ENCODE data around the gene PRKRA. TPM values are rescaled to one million over a fixed set of nuclear protein-coding genes. Genes with fewer than 3 reads are reported as not detected.

Gene PRKRA
- total and polyA plus RNA-seq, 9 of the 15 experiments (the other 6 are each of a cell fraction or from before 2014, with no cell fraction given): 14.1 to 78.1 (median 52.3) TPM

- DNase-seq (ENCODE audit: extremely low read depth in 1 of 4, low spot score in 3 of 4) (no peak), FAIRE-seq (no peak), ATAC-seq (no peak)
- Histone ChIP-seq H3K27me3 (ENCODE audit: control insufficient read depth in 2 of 2, insufficient read depth in 2 of 2, low read length in 2 of 2) (no peaks in the 10 kb centered on the region), H4K20me1 (replicated peaks; ENCODE audit: control insufficient read depth, insufficient read depth, low read length) (no peaks in the 10 kb centered on the region), H3K36me3 (ENCODE audit: control insufficient read depth, insufficient read depth, low read length) (peaks cover 38% of the 10 kb centered on the region; the same call in 2 of the 3 replicates), H3K79me2 (ENCODE audit: control insufficient read depth, insufficient read depth, low read length) (no peaks in the 10 kb centered on the region), H3K27ac (ENCODE audit: extremely low read depth, low read depth, low read length) (no peak overlapping the region), H2AFZ (ENCODE audit: low read depth, low read length) (no peak overlapping the region), H3K9me1 (ENCODE audit: control insufficient read depth, insufficient read depth, low read length) (no peaks in the 10 kb centered on the region), H3K4me3 (no peak overlapping the region), H3K4me2 (ENCODE audit: insufficient read depth, low read length) (no peak overlapping the region), H3K9me3 (replicated peaks; ENCODE audit: control insufficient read depth, insufficient read depth, low read depth, low read length) (no peaks in the 10 kb centered on the region), H3K9ac (ENCODE audit: insufficient read depth in 1 of 2, low read depth in 2 of 2, low read length in 2 of 2) (no peak overlapping the region), H3K4me1 (replicated peaks in 1 of 2; ENCODE audit: control insufficient read depth in 2 of 2, insufficient read depth in 2 of 2, low read length in 2 of 2) (peaks cover 18 to 23% of the 10 kb centered on the region in 2 experiments)
- in situ Hi-C loops (cut with MboI) (no loop called here), intact Hi-C loops (cut with micrococcal nuclease) (no loop called here)
- POLR2A ChIA-PET: interaction anchor here (0.7 to 2.1 kb wide), 3 partner anchors 11 to 367 kb away, joined by 3 to 7 read pairs (median 3); no protein-coding TSS in a partner anchor
- no TSS peak for BruUV-seq (replicated peaks)
- 92% methylated on average over 3 of the region's 3 CpGs for WGBS (ENCODE audit: insufficient coverage, low coverage, missing lambda C conversion rate)
- CTCF ChIA-PET (ENCODE audit: low intra/inter-chr PET ratio): no interaction called here
- TF ChIP-seq FOSL1 (tag; conservative IDR thresholded peaks at IDR 0.05): 0 out of 2 replicates have a peak, but pooled peaks have one; percentile 28
- TF ChIP-seq, protein P1, sequence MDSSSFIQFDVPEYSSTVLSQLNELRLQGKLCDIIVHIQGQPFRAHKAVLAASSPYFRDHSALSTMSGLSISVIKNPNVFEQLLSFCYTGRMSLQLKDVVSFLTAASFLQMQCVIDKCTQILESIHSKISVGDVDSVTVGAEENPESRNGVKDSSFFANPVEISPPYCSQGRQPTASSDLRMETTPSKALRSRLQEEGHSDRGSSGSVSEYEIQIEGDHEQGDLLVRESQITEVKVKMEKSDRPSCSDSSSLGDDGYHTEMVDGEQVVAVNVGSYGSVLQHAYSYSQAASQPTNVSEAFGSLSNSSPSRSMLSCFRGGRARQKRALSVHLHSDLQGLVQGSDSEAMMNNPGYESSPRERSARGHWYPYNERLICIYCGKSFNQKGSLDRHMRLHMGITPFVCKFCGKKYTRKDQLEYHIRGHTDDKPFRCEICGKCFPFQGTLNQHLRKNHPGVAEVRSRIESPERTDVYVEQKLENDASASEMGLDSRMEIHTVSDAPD (CRISPR knock-in tag; IDR thresholded peaks at IDR 0.05): no peak
These were observed 24.6 kb downstream of the PRKRA start for GRCh38 chr2:178426388-178426787.

GRCh38 chr2:178425255-178425827 is 25.6 kb downstream of the PRKRA start:
- Histone ChIP-seq H3K9ac (ENCODE audit: insufficient read depth in 1 of 2, low read depth in 2 of 2, low read length in 2 of 2) (no peak overlapping the region), H3K4me3 (no peak overlapping the region), H2AFZ (ENCODE audit: low read depth, low read length) (no peak overlapping the region), H3K4me2 (ENCODE audit: insufficient read depth, low read length) (no peak overlapping the region), H4K20me1 (replicated peaks; ENCODE audit: control insufficient read depth, insufficient read depth, low read length) (no peaks in the 10 kb centered on the region), H3K79me2 (ENCODE audit: control insufficient read depth, insufficient read depth, low read length) (no peaks in the 10 kb centered on the region), H3K27ac (ENCODE audit: extremely low read depth, low read depth, low read length) (no peak overlapping the region), H3K9me3 (replicated peaks; ENCODE audit: control insufficient read depth, insufficient read depth, low read depth, low read length) (no peaks in the 10 kb centered on the region), H3K27me3 (ENCODE audit: control insufficient read depth in 2 of 2, insufficient read depth in 2 of 2, low read length in 2 of 2) (no peaks in the 10 kb centered on the region), H3K4me1 (replicated peaks in 1 of 2; ENCODE audit: control insufficient read depth in 2 of 2, insufficient read depth in 2 of 2, low read length in 2 of 2) (peaks cover 18 to 23% of the 10 kb centered on the region in 2 experiments), H3K36me3 (ENCODE audit: control insufficient read depth, insufficient read depth, low read length) (peaks cover 29% of the 10 kb centered on the region; the same call in 1 of the 3 replicates), H3K9me1 (ENCODE audit: control insufficient read depth, insufficient read depth, low read length) (no peaks in the 10 kb centered on the region)
- intact Hi-C loops (cut with micrococcal nuclease): no loop called here
- CTCF ChIA-PET (ENCODE audit: low intra/inter-chr PET ratio): no interaction called here
- in situ Hi-C loops (cut with MboI): no loop called here
- ATAC-seq: no peak
- no peak for FAIRE-seq
- no TSS peak for BruUV-seq (replicated peaks)
- 27% methylated on average over 4 of the region's 4 CpGs for WGBS (ENCODE audit: insufficient coverage, low coverage, missing lambda C conversion rate)
- POLR2A ChIA-PET: interaction anchor here (1.1 to 2.1 kb wide), 2 partner anchors 10 to 12 kb away, joined by 3 to 7 read pairs; no protein-coding TSS in a partner anchor
- no peak for DNase-seq (ENCODE audit: extremely low read depth in 1 of 4, low spot score in 3 of 4)
- TF ChIP-seq PHB2 (IDR thresholded peaks at IDR 0.05; ENCODE audit: low read depth): no peak
- TF ChIP-seq SMC3 (conservative IDR thresholded peaks at IDR 0.05; ENCODE audit: insufficient read depth, low read depth, low read length): no peak
- TF ChIP-seq MLX (CRISPR knock-in tag; conservative IDR thresholded peaks at IDR 0.05): no peak
- TF ChIP-seq RUNX1 (IDR thresholded peaks at IDR 0.05; ENCODE audit: low read depth): no peak
- TF ChIP-seq KDM2B (CRISPR knock-in tag; IDR thresholded peaks at IDR 0.05): no peak
- TF ChIP-seq MBD2 (IDR thresholded peaks at IDR 0.05; ENCODE audit: borderline replicate concordance, low read depth): no peak
- TF ChIP-seq CCNT2 (IDR thresholded peaks at IDR 0.05; ENCODE audit: borderline replicate concordance, extremely low read depth, insufficient read length, low read depth, low read length): no peak
- TF ChIP-seq HMBOX1 (IDR thresholded peaks at IDR 0.05): no peak
- TF ChIP-seq, protein P2, sequence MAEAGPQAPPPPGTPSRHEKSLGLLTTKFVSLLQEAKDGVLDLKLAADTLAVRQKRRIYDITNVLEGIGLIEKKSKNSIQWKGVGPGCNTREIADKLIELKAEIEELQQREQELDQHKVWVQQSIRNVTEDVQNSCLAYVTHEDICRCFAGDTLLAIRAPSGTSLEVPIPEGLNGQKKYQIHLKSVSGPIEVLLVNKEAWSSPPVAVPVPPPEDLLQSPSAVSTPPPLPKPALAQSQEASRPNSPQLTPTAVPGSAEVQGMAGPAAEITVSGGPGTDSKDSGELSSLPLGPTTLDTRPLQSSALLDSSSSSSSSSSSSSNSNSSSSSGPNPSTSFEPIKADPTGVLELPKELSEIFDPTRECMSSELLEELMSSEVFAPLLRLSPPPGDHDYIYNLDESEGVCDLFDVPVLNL (CRISPR knock-in tag; IDR thresholded peaks at IDR 0.05; ENCODE audit: low read depth): no peak

Measured in K562 (cell line).